ENCODE data around the gene MAP1LC3B. TPM values are rescaled to one million over a fixed set of nuclear protein-coding genes. Genes with fewer than 3 reads are reported as not detected.

MAP1LC3B gene
- total RNA-seq, 1 donor, result 44.5 TPM

- peak overlapping the region; percentile 79 for H3K4me3 ChIP-seq (ENCODE audit: insufficient read depth, low read length)
- H3K4me1 ChIP-seq (ENCODE audit: insufficient read depth, low read length), result peaks cover 30% of the 10 kb centered on the region
- no peaks in the 10 kb centered on the region for H3K9me3 ChIP-seq (ENCODE audit: low read depth, low read length)
- no peak for TF ChIP-seq CTCF (IDR thresholded peaks at IDR 0.05; ENCODE audit: extremely low read depth, low read depth, low read length)
- H3K36me3 ChIP-seq (ENCODE audit: insufficient read depth, low read length), result peaks cover 5% of the 10 kb centered on the region
- DNase-seq (ENCODE audit: insufficient read length, low spot score, missing footprints), result no peak
- H3K27me3 ChIP-seq (ENCODE audit: insufficient read depth, low read length), result no peaks in the 10 kb centered on the region
- peaks cover 51% of the 10 kb centered on the region for H4K20me1 ChIP-seq (ENCODE audit: insufficient read depth, low read length)
- H3K27ac ChIP-seq (ENCODE audit: low read depth, low read length), result peak overlapping the region; percentile 81
- peaks cover 64% of the 10 kb centered on the region for H3K79me2 ChIP-seq (ENCODE audit: insufficient read depth, low read length)
- H3K4me2 ChIP-seq (ENCODE audit: insufficient read depth, low read length), result peak overlapping the region; percentile 97
- no peak overlapping the region for H2AFZ ChIP-seq (ENCODE audit: low read length)
These were observed 1.5 kb downstream of the MAP1LC3B start for GRCh38 chr16:87393680-87394055.

GRCh38 chr16:87395181-87395842, 3.2 kb downstream of the MAP1LC3B start:
- Histone ChIP-seq H3K4me2 (ENCODE audit: insufficient read depth, low read length) (no peak overlapping the region), H3K79me2 (ENCODE audit: insufficient read depth, low read length) (peaks cover 73% of the 10 kb centered on the region), H2AFZ (ENCODE audit: low read length) (no peak overlapping the region), H3K4me3 (ENCODE audit: insufficient read depth, low read length) (no peak overlapping the region), H3K4me1 (ENCODE audit: insufficient read depth, low read length) (peaks cover 26% of the 10 kb centered on the region), H3K27ac (ENCODE audit: low read depth, low read length) (no peak overlapping the region), H3K9me3 (ENCODE audit: low read depth, low read length) (no peaks in the 10 kb centered on the region), H3K27me3 (ENCODE audit: insufficient read depth, low read length) (no peaks in the 10 kb centered on the region), H4K20me1 (ENCODE audit: insufficient read depth, low read length) (peaks cover 59% of the 10 kb centered on the region), H3K36me3 (ENCODE audit: insufficient read depth, low read length) (peaks cover 15% of the 10 kb centered on the region)
- no peak for TF ChIP-seq CTCF (IDR thresholded peaks at IDR 0.05; ENCODE audit: extremely low read depth, low read depth, low read length)
- DNase-seq (ENCODE audit: insufficient read length, low spot score, missing footprints), result peak; percentile 77

GRCh38 chr16:87404764-87405625, 12.9 kb downstream of the MAP1LC3B start:
- H3K27me3 ChIP-seq (ENCODE audit: insufficient read depth, low read length), result no peaks in the 10 kb centered on the region
- H3K9me3 ChIP-seq (ENCODE audit: low read depth, low read length), result no peaks in the 10 kb centered on the region
- no peak for DNase-seq (ENCODE audit: insufficient read length, low spot score, missing footprints)
- H4K20me1 ChIP-seq (ENCODE audit: insufficient read depth, low read length), result peaks cover 4% of the 10 kb centered on the region
- no peak overlapping the region for H2AFZ ChIP-seq (ENCODE audit: low read length)
- H3K27ac ChIP-seq (ENCODE audit: low read depth, low read length), result peak overlapping the region; percentile 18
- H3K4me2 ChIP-seq (ENCODE audit: insufficient read depth, low read length), result no peak overlapping the region
- no peaks in the 10 kb centered on the region for H3K4me1 ChIP-seq (ENCODE audit: insufficient read depth, low read length)
- peaks cover 15% of the 10 kb centered on the region for H3K79me2 ChIP-seq (ENCODE audit: insufficient read depth, low read length)
- H3K4me3 ChIP-seq (ENCODE audit: insufficient read depth, low read length), result no peak overlapping the region
- no peak for TF ChIP-seq CTCF (IDR thresholded peaks at IDR 0.05; ENCODE audit: extremely low read depth, low read depth, low read length)
- H3K36me3 ChIP-seq (ENCODE audit: insufficient read depth, low read length), result peaks cover 76% of the 10 kb centered on the region

- Histone ChIP-seq H3K4me1 (ENCODE audit: insufficient read depth, low read length) (no peaks in the 10 kb centered on the region), H3K4me3 (ENCODE audit: insufficient read depth, low read length) (no peak overlapping the region), H3K27me3 (ENCODE audit: insufficient read depth, low read length) (no peaks in the 10 kb centered on the region), H2AFZ (ENCODE audit: low read length) (no peak overlapping the region), H3K27ac (ENCODE audit: low read depth, low read length) (no peak overlapping the region), H3K36me3 (ENCODE audit: insufficient read depth, low read length) (peaks cover 78% of the 10 kb centered on the region), H4K20me1 (ENCODE audit: insufficient read depth, low read length) (peaks cover 8% of the 10 kb centered on the region), H3K4me2 (ENCODE audit: insufficient read depth, low read length) (no peak overlapping the region), H3K79me2 (ENCODE audit: insufficient read depth, low read length) (peaks cover 8% of the 10 kb centered on the region), H3K9me3 (ENCODE audit: low read depth, low read length) (no peaks in the 10 kb centered on the region)
- no peak for DNase-seq (ENCODE audit: insufficient read length, low spot score, missing footprints)
- TF ChIP-seq CTCF (IDR thresholded peaks at IDR 0.05; ENCODE audit: extremely low read depth, low read depth, low read length), result no peak
These were observed 14.5 kb downstream of the MAP1LC3B start for GRCh38 chr16:87406495-87407088.
